DMS 273 (cell line): ENCODE measurements around the gene GBP6.
"Not testable (repeated sequence)": the region's sequence is repeated elsewhere in the genome, so short reads cannot be mapped to it uniquely, and the experiment has no call there.

ENCODE experiments used
- DNase-seq: peaks from one replicate; lab custom pipeline; 2025; ENCODE audit not compliant: unreplicated experiment; lab: John Stamatoyannopoulos, UW

GBP6 gene

DNA sequence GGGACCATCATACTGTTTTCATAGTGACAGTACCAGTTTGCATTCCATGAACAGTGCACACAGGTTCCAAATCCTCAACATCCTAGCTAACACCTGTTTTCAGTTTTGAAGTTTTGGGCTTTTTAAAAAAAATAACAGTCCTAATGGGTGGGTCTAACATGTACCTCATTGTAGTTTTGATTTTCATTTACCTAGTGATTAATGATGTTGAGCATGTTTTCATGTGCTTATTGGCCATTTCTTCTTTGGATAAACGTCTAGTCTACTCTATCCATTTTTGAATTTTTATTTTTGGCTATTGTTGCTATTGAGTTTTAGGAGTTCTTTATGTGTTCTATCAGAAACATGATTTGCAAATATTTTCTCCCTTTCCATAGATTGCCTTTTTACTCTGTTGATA, 3.4 kb downstream of the GBP6 start:
- DNase-seq = no peak

DNA sequence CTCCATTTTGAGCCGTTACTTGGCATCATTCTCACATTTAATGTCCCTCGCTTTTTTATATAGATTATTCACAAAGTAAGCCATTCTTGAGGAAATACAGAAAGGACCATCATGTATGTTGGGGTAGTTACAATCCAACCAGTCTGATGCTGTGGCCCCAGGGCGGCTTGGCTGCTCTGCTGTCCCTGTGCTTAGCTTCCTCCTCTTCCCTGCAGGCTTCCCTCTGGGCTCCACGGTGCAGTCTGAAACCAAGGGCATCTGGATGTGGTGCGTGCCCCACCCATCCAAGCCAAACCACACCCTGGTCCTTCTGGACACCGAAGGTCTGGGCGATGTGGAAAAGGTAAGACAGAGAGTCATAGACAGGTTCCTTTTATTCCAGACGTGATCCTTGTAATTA, 5.5 kb downstream of the GBP6 start:
- no peak for DNase-seq

DNA sequence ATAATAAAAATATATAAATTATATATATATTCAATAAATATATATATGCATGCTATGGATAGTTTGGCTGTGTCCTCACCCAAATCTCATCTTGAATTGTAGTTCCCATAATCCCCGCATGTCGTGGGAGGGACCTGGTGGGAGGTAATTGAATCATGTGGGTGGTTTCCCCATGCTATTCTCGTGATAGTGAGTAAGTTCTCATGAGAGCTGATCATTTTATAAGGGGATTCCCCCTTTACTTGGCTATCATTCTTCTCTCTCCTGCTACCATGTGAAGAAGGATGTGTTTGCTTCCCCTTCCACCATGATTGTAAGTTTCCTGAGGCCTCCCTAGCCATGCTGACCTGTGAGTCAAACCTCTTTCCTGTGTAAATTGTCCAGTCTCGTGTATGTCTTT, 10.0 kb downstream of the GBP6 start:
- DNase-seq = not testable (repeated sequence)

DNA sequence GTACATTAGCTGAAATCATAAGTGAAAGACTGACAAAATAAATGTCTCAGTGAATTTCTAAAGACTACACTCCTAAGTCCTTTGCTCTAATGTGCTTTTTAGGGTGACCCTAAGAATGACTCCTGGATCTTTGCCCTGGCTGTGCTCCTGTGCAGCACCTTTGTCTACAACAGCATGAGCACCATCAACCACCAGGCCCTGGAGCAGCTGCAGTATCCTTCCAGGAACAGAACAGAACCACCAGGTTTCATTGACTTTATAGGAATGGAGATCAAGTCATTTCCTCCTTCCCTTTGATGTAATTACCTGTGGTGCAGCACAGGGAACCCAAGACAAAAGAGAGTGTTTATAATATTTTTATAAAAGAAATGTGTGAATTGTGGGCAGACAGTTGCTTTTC, 14.1 kb downstream of the GBP6 start:
- no peak for DNase-seq

DNA sequence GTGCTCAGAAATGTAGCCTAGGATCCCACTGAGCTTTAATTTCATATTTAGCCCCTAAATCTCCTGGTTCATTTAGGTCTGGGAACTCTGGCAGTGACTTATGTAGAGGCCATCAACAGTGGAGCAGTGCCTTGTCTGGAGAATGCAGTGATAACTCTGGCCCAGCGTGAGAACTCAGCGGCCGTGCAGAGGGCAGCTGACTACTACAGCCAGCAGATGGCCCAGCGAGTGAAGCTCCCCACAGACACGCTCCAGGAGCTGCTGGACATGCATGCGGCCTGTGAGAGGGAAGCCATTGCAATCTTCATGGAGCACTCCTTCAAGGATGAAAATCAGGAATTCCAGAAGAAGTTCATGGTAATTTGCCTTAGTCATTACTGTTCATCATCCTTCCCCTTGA, 17.8 kb downstream of the GBP6 start:
- DNase-seq = no peak

DNA sequence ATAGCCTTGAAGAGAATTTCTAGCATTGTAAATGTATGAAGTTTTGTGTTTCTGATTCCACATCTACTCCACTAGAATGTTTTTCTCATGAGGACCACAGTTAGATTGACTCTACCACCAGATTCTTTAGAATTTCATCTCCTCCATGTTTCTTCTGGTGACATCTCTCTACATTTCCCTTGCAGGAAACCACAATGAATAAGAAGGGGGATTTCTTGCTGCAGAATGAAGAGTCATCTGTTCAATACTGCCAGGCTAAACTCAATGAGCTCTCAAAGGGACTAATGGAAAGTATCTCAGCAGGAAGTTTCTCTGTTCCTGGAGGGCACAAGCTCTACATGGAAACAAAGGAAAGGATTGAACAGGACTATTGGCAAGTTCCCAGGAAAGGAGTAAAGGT, 18.6 kb downstream of the GBP6 start:
- DNase-seq = no peak

DNA sequence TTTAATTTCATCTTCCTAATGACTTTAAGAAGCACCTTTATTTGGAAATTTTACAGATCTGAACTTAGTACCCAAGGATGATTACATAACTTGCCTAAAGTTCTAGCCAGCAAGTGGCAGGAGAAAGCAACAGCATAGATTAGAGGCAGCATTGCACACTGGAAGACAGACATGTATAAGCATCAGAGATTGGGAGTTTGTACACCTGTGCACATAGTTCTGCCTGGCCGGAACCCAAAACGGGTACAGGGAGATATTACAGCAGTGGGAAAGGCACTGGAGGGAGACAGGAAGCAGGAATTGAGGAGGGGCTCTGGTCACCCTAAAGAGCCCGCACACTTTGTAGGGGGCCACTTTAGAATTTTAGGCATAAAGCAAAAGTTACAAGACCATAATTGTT, 19.3 kb downstream of the GBP6 start:
- no peak for DNase-seq

DNA sequence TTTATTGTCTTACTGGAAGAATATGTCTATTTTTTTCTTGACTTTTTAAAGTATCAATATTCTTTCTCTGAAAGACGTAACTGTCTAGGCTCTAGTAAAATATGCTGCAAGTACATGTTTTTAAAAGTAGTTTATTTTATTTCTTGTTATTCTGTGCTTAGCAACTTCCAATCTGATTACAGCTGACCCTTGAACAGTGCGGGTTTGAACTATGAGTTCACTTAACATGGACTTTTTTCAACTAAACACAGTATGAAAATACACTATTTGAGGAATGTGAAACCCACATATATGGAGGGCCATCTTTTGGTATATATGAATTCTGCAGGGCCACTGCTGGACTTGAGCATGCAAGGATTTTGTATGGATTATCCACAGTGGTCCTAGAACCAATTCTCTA, 26.8 kb downstream of the GBP6 start:
- DNase-seq = no peak

DNA sequence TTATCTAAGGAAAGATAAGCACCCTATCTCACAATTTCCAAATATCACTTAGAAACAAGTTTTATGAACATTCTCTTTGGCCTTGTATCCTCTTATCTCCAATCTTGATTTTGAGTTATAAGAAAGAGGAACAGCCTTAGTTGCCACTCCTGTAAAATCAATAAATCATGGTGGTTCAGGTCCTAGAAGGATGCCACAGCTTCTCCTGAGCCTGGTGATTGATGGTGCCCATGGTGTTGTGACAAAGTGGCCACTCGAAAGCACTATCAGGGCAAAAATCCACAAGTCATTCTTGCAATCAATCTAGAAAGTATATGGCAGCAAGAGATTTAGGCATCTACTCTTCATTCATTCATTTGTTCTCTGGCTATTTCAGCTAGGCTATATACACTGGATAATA, 27.8 kb downstream of the GBP6 start:
- no peak for DNase-seq

DNA sequence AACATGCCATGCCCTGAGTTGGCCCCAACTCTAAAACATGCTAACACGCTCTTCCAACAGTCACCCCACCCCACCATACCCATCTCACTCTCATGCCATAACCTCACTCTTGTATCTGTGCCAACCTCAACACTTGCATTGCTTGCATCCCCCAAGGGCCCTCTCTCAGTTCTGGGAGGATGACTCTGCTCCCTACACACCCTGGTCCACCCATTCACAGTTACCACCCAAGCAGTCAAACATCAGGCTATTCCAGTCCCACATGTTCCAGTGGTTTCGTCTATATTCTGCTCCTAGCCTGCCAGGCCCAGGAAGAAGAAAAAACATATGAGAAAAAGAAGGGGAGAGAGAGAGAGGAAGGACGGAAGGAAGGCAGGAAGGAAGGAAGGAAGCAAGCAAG, 31.0 kb downstream of the GBP6 start:
- DNase-seq = no peak

DNA sequence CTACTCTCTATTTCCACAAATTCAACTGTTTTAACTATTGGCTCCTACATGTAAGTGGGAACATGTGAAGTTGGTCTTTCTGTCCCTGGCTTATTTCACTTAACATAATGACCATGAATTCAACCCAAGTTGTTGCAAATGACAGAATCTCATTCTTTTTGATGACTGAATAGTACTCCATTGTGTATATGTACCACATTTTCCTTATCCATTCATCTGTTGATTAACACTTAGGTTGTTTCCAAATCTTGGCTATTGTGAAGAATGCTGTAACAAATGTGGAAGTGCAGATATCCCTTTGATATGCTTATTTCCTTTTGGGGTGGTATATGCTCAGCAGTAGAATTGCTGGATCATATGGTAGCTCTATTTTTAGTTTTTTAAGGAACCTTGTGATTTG, 33.0 kb downstream of the GBP6 start:
- no peak for DNase-seq

DNA sequence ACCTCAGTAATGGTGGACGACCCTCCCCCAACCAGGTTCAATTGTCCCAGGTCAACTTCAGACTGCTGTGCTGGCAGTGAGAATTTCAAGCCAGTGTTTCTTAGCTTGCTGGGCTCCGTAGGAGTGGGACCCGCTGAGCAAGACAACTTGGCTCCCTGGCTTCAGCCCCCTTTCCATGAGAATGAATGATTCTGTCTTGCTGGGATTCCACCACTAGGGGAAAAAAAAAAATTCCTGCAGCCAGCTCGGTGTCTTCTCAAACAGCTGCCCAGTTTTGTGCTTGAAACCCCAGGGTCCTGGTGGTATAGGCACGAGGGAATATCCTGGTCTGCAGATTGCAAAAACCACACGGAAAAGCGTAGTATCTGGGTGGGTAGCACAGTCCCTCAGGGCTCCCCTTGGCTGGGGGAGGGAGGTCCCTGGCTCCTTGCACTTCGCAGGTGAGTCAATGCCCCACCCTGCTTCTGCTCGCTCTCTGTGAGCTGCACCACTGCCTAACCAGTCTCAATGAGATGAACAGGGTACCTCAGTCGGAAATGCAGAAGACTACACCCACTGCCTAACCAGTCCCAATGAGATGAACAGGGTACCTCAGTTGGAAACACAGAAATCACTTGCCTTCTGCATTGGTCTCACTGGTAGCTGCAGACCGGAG, 41.5 kb downstream of the GBP6 start:
- DNase-seq = no peak

DNA sequence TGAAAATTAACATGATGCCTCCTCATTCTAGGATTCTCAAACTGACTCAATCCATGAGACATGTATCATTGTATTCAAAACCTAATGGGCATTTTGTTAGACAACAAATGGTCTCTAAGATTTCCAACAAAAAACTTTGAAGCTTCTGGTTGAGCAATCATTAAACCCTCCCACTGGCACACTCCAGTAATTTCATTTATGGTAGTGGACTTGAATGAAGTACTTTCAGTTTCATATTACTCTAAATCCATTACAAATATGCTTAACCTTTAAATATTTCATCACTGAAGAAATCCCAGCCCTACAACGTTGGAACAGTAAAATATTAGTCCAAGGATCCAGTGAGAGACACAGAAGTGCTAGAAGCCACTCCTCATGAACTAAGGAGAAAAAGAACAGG, 43.5 kb downstream of the GBP6 start:
- DNase-seq = no peak

DNA sequence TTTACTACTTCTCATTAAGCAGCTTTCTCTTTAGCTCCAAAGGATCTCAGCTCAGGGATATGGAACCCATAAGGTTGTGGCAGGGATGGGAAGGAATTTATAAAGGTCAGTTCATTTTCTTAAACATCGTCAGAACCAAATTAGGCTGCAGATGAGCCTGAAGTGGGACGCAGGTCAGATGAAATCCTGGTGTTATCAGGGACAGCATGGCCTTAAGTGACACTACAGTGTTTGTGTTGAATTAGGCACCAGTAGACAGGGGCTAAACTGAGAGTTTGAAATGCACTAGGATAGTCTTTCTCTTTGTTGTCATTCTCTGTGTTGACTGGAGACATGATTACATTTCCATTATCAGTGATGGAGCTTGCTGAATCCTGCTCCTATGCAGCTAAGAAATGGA, 43.9 kb downstream of the GBP6 start:
- DNase-seq = not testable (repeated sequence)

DNA sequence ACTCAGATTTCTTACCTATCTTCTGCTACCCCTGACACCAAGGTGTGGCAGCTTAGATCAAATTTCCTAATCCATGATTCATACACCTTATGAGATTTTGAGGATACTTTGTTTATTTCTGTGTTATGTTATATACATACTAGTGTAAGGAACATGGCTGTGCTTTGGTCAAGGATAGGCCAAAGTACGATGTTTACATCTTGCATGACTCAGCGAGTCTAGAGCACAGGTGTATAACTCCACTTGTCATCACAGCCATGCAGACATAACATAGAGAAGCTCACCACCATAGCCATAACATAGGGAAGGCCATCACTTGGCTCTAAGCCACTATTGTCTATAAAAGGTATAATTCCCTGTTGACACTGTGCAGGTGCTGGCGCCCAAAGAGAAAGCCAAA, 61.2 kb downstream of the GBP6 start:
- DNase-seq = no peak

DNA sequence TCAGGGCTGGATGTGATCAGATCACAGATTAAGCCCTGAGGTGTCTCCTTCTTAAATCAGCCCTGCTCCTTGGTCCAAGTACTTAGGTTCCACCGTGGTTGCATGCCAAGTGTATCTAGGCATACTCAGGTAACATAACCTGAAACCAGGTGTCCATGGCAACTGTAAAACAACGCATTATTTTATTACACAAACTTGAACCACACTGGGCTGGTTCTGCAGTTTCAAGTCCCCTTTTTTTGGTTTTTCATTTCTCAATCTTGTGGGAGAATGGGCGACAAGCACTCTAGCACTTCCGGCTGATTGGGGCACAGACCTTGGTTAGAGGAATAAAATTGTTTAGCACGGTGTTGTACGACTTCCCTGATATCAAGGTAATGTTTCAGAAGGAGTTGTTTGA, 65.2 kb downstream of the GBP6 start:
- no peak for DNase-seq

DNA sequence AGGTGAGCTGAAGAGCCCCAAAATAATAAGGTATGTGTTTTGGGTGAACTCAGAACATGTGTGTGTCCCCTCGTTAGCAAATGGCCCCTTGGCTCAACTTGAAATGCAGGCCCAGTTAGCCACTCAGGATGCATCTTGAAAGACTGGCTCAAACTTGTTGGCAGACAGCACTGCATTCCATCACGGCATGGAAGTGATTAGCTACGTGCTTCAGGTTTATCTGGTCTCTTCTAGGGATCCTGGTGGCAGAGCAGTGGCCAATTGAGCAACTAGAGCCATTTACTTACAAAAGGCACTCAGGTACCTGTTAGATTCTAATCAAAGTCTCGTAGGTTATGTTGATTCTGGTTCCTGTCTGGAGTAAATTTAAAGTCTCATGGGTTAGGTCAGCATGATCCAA, 65.8 kb downstream of the GBP6 start:
- not testable (repeated sequence) for DNase-seq

DNA sequence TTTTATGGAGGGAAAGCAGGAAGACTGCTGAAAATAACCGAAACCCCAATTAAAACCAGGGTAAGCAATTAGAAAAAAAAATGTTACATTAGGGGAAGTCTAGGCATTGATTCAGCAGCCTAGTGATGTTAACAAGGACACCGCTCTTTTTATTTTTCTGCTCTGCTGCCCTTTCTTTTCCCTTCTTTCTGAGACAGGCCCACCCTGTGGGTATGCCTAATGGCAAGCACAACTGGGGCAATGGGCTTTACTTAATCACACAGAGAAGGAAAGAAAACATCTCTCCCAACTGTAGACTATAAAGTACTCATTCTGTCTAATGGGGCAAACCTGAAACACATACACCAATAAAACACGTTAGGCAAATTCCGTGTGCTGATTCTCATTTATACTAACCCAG, 69.6 kb downstream of the GBP6 start:
- no peak for DNase-seq

DNA sequence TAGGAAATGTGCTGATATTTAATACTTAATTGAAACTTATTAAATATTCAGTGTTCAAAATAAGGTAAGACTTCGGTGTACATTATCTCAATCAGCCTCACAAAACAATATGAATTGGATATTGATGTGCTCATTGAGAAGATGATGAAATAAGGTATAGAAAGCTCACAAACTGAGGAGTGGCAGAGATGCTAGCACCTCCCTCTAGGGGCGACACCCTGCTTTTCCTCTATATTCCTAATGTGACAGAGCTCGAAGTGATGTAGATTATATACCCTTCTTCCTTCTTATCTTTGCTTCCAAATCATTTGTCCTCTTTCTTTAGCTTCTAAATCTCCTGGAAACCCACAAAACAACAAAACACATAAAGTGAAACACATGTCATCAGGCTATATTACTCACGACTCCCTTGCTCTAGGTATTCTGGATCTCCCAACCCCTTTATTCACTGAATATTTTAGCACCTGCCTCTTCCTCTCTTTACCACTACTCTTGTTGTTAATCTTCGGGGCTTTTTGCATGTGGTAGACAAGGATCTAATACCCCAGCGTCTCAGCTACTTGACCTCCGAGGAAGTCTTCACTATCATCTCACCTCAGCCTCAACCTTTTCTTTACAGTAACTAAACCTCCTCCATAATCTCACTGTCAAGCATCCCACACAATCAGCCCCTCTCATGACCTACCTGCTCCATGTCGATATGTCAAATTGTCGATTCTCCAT, 70.4 kb downstream of the GBP6 start:
- DNase-seq = not testable (repeated sequence)
